ENCODE results near the gene VIL1.

The VIL1 gene

DNA sequence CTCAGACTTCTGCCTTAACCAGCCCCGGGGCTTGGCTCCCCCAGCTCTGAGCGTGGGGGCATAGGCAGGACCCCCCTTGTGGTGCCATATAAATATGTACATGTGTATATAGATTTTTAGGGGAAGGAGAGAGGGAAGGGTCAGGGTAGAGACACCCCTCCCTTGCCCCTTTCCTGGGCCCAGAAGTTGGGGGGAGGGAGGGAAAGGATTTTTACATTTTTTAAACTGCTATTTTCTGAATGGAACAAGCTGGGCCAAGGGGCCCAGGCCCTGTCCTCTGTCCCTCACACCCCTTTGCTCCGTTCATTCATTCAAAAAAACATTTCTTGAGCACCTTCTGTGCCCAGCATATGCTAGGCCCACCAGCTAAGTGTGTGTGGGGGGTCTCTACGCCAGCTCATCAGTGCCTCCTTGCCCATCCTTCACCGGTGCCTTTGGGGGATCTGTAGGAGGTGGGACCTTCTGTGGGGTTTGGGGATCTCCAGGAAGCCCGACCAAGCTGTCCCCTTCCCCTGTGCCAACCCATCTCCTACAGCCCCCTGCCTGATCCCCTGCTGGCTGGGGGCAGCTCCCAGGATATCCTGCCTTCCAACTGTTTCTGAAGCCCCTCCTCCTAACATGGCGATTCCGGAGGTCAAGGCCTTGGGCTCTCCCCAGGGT lies 13.7 kb upstream of the VIL1 start:
- TF ChIP-seq ZNF394 (tag by site-specific recombination; IDR thresholded peaks at IDR 0.05; ENCODE audit: borderline replicate concordance) (no peak), ZNF174 (tag by site-specific recombination; IDR thresholded peaks at IDR 0.05) (no peak), GLIS1 (tag by site-specific recombination; IDR thresholded peaks at IDR 0.05) (peak; percentile 41), PBX3 (CRISPR knock-in tag; IDR thresholded peaks at IDR 0.05) (no peak), ZNF391 (tag by site-specific recombination; IDR thresholded peaks at IDR 0.05; ENCODE audit: borderline replicate concordance, low read depth) (no peak)
- TF ChIP-seq, protein P1, sequence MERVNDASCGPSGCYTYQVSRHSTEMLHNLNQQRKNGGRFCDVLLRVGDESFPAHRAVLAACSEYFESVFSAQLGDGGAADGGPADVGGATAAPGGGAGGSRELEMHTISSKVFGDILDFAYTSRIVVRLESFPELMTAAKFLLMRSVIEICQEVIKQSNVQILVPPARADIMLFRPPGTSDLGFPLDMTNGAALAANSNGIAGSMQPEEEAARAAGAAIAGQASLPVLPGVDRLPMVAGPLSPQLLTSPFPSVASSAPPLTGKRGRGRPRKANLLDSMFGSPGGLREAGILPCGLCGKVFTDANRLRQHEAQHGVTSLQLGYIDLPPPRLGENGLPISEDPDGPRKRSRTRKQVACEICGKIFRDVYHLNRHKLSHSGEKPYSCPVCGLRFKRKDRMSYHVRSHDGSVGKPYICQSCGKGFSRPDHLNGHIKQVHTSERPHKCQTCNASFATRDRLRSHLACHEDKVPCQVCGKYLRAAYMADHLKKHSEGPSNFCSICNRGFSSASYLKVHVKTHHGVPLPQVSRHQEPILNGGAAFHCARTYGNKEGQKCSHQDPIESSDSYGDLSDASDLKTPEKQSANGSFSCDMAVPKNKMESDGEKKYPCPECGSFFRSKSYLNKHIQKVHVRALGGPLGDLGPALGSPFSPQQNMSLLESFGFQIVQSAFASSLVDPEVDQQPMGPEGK (tag by site-specific recombination; IDR thresholded peaks at IDR 0.05) = peak; percentile 31; the same call in 1 of the 2 replicates
- no peak overlapping the region for H3K4me3 ChIP-seq (ENCODE audit: low read depth, low read length)
- POLR2A ChIA-PET = interaction anchor here (0.6 to 1.6 kb wide), 6 partner anchors 9 to 254 kb away, joined by 3 to 7 read pairs (median 4); partner anchors contain the start of genes BCS1L and ZNF142
- peaks cover 0 to 41% of the 10 kb centered on the region in 2 experiments; a peak in 1 of 3 replicates for H3K36me3 ChIP-seq (ENCODE audit: control insufficient read depth in 2 of 2, insufficient read depth in 1 of 2, low read length in 2 of 2)
- peaks cover 7% of the 10 kb centered on the region; the same call in 1 of the 2 replicates for H3K4me1 ChIP-seq (ENCODE audit: control insufficient read depth, insufficient read depth, low read length)
- H3K9me3 ChIP-seq (ENCODE audit: control insufficient read depth, insufficient read depth, low read depth, low read length) = no peaks in the 10 kb centered on the region
- CTCF ChIA-PET = interaction anchor here (0.6 to 1.3 kb wide), 4 partner anchors 9 to 242 kb away, joined by 3 to 4 read pairs (median 3); no protein-coding TSS in a partner anchor
- H3K27ac ChIP-seq (ENCODE audit: extremely low read depth, low read depth, low read length) = peak overlapping the region; percentile 72

GRCh38 chr2:218405746-218406208 lies 13.1 kb upstream of the VIL1 start:
- Histone ChIP-seq H3K27ac (ENCODE audit: extremely low read depth, low read depth, low read length) (peak overlapping the region; percentile 72), H3K4me3 (ENCODE audit: low read depth, low read length) (peak overlapping the region; percentile 31), H3K36me3 (ENCODE audit: control insufficient read depth in 2 of 2, insufficient read depth in 1 of 2, low read length in 2 of 2) (peaks cover 0 to 41% of the 10 kb centered on the region in 2 experiments; a peak in 1 of 3 replicates), H3K9me3 (ENCODE audit: control insufficient read depth, insufficient read depth, low read depth, low read length) (no peaks in the 10 kb centered on the region), H3K4me1 (ENCODE audit: control insufficient read depth, insufficient read depth, low read length) (peaks cover 7% of the 10 kb centered on the region; the same call in 1 of the 2 replicates)
- POLR2A ChIA-PET = interaction anchor here (0.6 to 1.6 kb wide), 4 partner anchors 14 to 253 kb away, joined by 3 to 7 read pairs (median 4); partner anchors contain the start of genes BCS1L and ZNF142
- CTCF ChIA-PET = interaction anchor here (0.6 to 1.3 kb wide), 6 partner anchors 9 to 291 kb away, joined by 3 to 4 read pairs (median 3); no protein-coding TSS in a partner anchor
- TF ChIP-seq, protein P2, sequence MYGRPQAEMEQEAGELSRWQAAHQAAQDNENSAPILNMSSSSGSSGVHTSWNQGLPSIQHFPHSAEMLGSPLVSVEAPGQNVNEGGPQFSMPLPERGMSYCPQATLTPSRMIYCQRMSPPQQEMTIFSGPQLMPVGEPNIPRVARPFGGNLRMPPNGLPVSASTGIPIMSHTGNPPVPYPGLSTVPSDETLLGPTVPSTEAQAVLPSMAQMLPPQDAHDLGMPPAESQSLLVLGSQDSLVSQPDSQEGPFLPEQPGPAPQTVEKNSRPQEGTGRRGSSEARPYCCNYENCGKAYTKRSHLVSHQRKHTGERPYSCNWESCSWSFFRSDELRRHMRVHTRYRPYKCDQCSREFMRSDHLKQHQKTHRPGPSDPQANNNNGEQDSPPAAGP (tag by site-specific recombination; IDR thresholded peaks at IDR 0.05) = 0 out of 2 replicates have a peak, but pooled peaks have one; percentile 15
- 0 out of 2 replicates have a peak, but pooled peaks have one; percentile 1 for TF ChIP-seq GLIS1 (tag by site-specific recombination; IDR thresholded peaks at IDR 0.05)
- 0 out of 2 replicates have a peak, but pooled peaks have one; percentile 9 for TF ChIP-seq ZEB2 (tag by site-specific recombination; IDR thresholded peaks at IDR 0.05)
- peak; percentile 54; the same call in 1 of the 2 replicates for TF ChIP-seq GLIS2 (tag by site-specific recombination; IDR thresholded peaks at IDR 0.05)
- TF ChIP-seq HOXA7 (CRISPR knock-in tag; IDR thresholded peaks at IDR 0.05; ENCODE audit: borderline replicate concordance) = no peak
- TF ChIP-seq, protein P3, sequence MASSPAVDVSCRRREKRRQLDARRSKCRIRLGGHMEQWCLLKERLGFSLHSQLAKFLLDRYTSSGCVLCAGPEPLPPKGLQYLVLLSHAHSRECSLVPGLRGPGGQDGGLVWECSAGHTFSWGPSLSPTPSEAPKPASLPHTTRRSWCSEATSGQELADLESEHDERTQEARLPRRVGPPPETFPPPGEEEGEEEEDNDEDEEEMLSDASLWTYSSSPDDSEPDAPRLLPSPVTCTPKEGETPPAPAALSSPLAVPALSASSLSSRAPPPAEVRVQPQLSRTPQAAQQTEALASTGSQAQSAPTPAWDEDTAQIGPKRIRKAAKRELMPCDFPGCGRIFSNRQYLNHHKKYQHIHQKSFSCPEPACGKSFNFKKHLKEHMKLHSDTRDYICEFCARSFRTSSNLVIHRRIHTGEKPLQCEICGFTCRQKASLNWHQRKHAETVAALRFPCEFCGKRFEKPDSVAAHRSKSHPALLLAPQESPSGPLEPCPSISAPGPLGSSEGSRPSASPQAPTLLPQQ (tag by site-specific recombination; IDR thresholded peaks at IDR 0.05) = 0 out of 2 replicates have a peak, but pooled peaks have one; percentile 12
- TF ChIP-seq, protein P4, sequence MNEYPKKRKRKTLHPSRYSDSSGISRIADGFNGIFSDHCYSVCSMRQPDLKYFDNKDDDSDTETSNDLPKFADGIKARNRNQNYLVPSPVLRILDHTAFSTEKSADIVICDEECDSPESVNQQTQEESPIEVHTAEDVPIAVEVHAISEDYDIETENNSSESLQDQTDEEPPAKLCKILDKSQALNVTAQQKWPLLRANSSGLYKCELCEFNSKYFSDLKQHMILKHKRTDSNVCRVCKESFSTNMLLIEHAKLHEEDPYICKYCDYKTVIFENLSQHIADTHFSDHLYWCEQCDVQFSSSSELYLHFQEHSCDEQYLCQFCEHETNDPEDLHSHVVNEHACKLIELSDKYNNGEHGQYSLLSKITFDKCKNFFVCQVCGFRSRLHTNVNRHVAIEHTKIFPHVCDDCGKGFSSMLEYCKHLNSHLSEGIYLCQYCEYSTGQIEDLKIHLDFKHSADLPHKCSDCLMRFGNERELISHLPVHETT (tag by site-specific recombination; IDR thresholded peaks at IDR 0.05) = no peak
- TF ChIP-seq ZNF830 (tag by site-specific recombination; IDR thresholded peaks at IDR 0.05; ENCODE audit: low read depth) = no peak
- no peak for TF ChIP-seq MZF1 (tag by site-specific recombination; IDR thresholded peaks at IDR 0.05; ENCODE audit: borderline replicate concordance)
- TF ChIP-seq, protein P1 (tag by site-specific recombination; IDR thresholded peaks at IDR 0.05) = peak; percentile 39; the same call in 1 of the 2 replicates
- no peak for TF ChIP-seq ZNF416 (tag by site-specific recombination; IDR thresholded peaks at IDR 0.05)
- no peak for TF ChIP-seq MYNN (tag by site-specific recombination; IDR thresholded peaks at IDR 0.05; ENCODE audit: borderline replicate concordance)
- peak; percentile 79 for TF ChIP-seq SCRT2 (tag by site-specific recombination; IDR thresholded peaks at IDR 0.05)
- TF ChIP-seq ZNF202 (tag by site-specific recombination; IDR thresholded peaks at IDR 0.05; ENCODE audit: borderline replicate concordance) = no peak
- peak; percentile 65 for TF ChIP-seq ZNF341 (tag by site-specific recombination; IDR thresholded peaks at IDR 0.05; ENCODE audit: low read depth)
- TF ChIP-seq PBX3 (CRISPR knock-in tag; IDR thresholded peaks at IDR 0.05) = 0 out of 2 replicates have a peak, but pooled peaks have one; percentile 5
